Midbrain (tissue), 1 donor: ENCODE measurements around the gene SEZ6.

Experiments used
- DNase-seq: peaks from one replicate; lab custom pipeline; 2025; lab: John Stamatoyannopoulos, UW

SEZ6 gene

GRCh38 chr17:29005936-29006511, at the start of gene SEZ6:
TSS of gene SEZ6 (minus strand) at chr17:29006033. CDS start at chr17:29005869, 164 bp downstream.
- DNase-seq = peak; percentile 82

GRCh38 chr17:29054835-29055234, 49.0 kb upstream of the SEZ6 start:
- no peak for DNase-seq

- no peak for DNase-seq
Measured at GRCh38 chr17:29051731-29052130, 45.9 kb upstream of the SEZ6 start.

- no peak for DNase-seq
Measured at GRCh38 chr17:29051194-29051593, 45.4 kb upstream of the SEZ6 start.

- no peak for DNase-seq
Measured at GRCh38 chr17:29050176-29050575, 44.3 kb upstream of the SEZ6 start.

- no peak for DNase-seq
Measured at GRCh38 chr17:29049541-29050145, 43.8 kb upstream of the SEZ6 start.

- no peak for DNase-seq
Measured at GRCh38 chr17:29048440-29049368, 42.9 kb upstream of the SEZ6 start.

- no peak for DNase-seq
Measured at GRCh38 chr17:29046473-29046839, 40.6 kb upstream of the SEZ6 start.

- DNase-seq = no peak
Measured at GRCh38 chr17:29045734-29046472, 40.1 kb upstream of the SEZ6 start.

GRCh38 chr17:29045026-29045425, 39.2 kb upstream of the SEZ6 start:
- no peak for DNase-seq

- no peak for DNase-seq
Measured at GRCh38 chr17:29043539-29044145, 37.8 kb upstream of the SEZ6 start.

- peak; percentile 60 for DNase-seq
Measured at GRCh38 chr17:29042679-29043538, 37.1 kb upstream of the SEZ6 start, which contains the start of gene PIPOX. TSS of gene PIPOX (plus strand) at chr17:29043141. CDS start at chr17:29043226, 85 bp downstream.

- DNase-seq = no peak
Measured at GRCh38 chr17:29042026-29042678, 36.3 kb upstream of the SEZ6 start.

- no peak for DNase-seq
Measured at GRCh38 chr17:29041571-29041970, 35.7 kb upstream of the SEZ6 start.

GRCh38 chr17:29041091-29041490, 35.3 kb upstream of the SEZ6 start:
- DNase-seq = no peak

- DNase-seq = no peak
Measured at GRCh38 chr17:29039764-29040598, 34.1 kb upstream of the SEZ6 start.

GRCh38 chr17:29038085-29038795, 32.4 kb upstream of the SEZ6 start:
- peak; percentile 55 for DNase-seq

GRCh38 chr17:29037739-29038084, 31.9 kb upstream of the SEZ6 start:
- no peak for DNase-seq

- DNase-seq = no peak
Measured at GRCh38 chr17:29036584-29036983, 30.8 kb upstream of the SEZ6 start.
